H9 (cell line): ENCODE measurements around the gene SASS6. TPM values are rescaled to one million over a fixed set of nuclear protein-coding genes. Genes with fewer than 3 reads are reported as not detected.

Experiments
- DNase-seq: peaks from one replicate; pipeline ENCODE4 v3.0.0-alpha.2; 2017
- H2AFZ ChIP-seq: one replicate; pipeline ENCODE4 v1.6.1; 2013; ENCODE audit warnings: mild to moderate bottlenecking, low read length, control low read depth, moderate library complexity
- H2AK5ac ChIP-seq: 2 replicates; pipeline ENCODE4 v1.6.1; 2013; ENCODE audit warnings: low read length, control low read depth, mixed read lengths; ENCODE audit not compliant: insufficient read length
- H2BK120ac ChIP-seq: one replicate; pipeline ENCODE4 v1.6.1; 2013; ENCODE audit warnings: low read depth, mild to moderate bottlenecking, low read length, control low read depth, inconsistent platforms; ENCODE audit not compliant: poor library complexity, severe bottlenecking
- H2BK12ac ChIP-seq: 2 replicates; pipeline ENCODE4 v1.6.1; 2013; ENCODE audit warnings: low read length, control low read depth, mixed read lengths, low read depth; ENCODE audit not compliant: insufficient read length
- H2BK15ac ChIP-seq: 2 replicates; pipeline ENCODE4 v1.6.1; 2013; ENCODE audit warnings: low read depth, low read length, control low read depth
- H2BK20ac ChIP-seq: one replicate; pipeline ENCODE4 v1.6.1; 2013; ENCODE audit warnings: low read depth, mild to moderate bottlenecking, low read length, control low read depth, inconsistent platforms; ENCODE audit not compliant: poor library complexity, severe bottlenecking
- H2BK5ac ChIP-seq: 2 replicates; pipeline ENCODE4 v1.6.1; 2013; ENCODE audit warnings: low read length, control low read depth, mixed read lengths; ENCODE audit not compliant: insufficient read length
- H3K14ac ChIP-seq: 2 replicates; pipeline ENCODE4 v1.6.1; 2013; ENCODE audit warnings: low read length, control low read depth; ENCODE audit not compliant: insufficient read depth
- H3K18ac ChIP-seq: 2 replicates; pipeline ENCODE4 v1.6.1; 2013; ENCODE audit warnings: low read depth, mild to moderate bottlenecking, mixed read lengths, low read length, control low read depth; ENCODE audit not compliant: insufficient read length
- H3K23ac ChIP-seq: 2 replicates; pipeline ENCODE4 v1.6.1; 2013; ENCODE audit warnings: low read length, control low read depth, mixed read lengths, low read depth; ENCODE audit not compliant: insufficient read length
- H3K23me2 ChIP-seq: 2 replicates; pipeline ENCODE4 v1.6.1; 2013; ENCODE audit warnings: low read depth, mild to moderate bottlenecking, mixed read lengths, low read length, control low read depth; ENCODE audit not compliant: insufficient read length, poor library complexity, severe bottlenecking
- H3K27ac ChIP-seq: 2 replicates; pipeline ENCODE4 v1.5.1; 2013; ENCODE audit warnings: low read length, control low read depth, mixed read lengths, low read depth; ENCODE audit not compliant: insufficient read length
- H3K27me3 ChIP-seq: 2 replicates; pipeline ENCODE4 v1.6.1; 2013; ENCODE audit warnings: low read length, control low read depth, inconsistent platforms; ENCODE audit not compliant: insufficient read depth
- H3K4ac ChIP-seq: 2 replicates; pipeline ENCODE4 v1.6.1; 2013; ENCODE audit warnings: low read depth, mild to moderate bottlenecking, control low read depth, inconsistent platforms, low read length, moderate library complexity
- H3K4me1 ChIP-seq: 2 replicates; pipeline ENCODE4 v1.6.1; 2013; ENCODE audit warnings: low read length, control low read depth, inconsistent platforms; ENCODE audit not compliant: insufficient read depth
- H3K4me2 ChIP-seq: 2 replicates; pipeline ENCODE4 v1.6.1; 2013; ENCODE audit warnings: low read length, control low read depth, mixed read lengths; ENCODE audit not compliant: insufficient read length, insufficient read depth
- H3K56ac ChIP-seq: 2 replicates; pipeline ENCODE4 v1.6.1; 2013; ENCODE audit warnings: low read depth, mild to moderate bottlenecking, mixed read lengths, low read length, control low read depth; ENCODE audit not compliant: insufficient read length
- H3K79me1 ChIP-seq: 2 replicates; pipeline ENCODE4 v1.6.1; 2013; ENCODE audit warnings: low read depth, mild to moderate bottlenecking, moderate library complexity, low read length, control low read depth, inconsistent platforms; ENCODE audit not compliant: insufficient read depth, poor library complexity, severe bottlenecking
- H3K79me2 ChIP-seq: 2 replicates; pipeline ENCODE4 v1.6.1; 2013; ENCODE audit warnings: low read length, control low read depth, inconsistent platforms; ENCODE audit not compliant: insufficient read depth
- H3K9ac ChIP-seq: 2 replicates; pipeline ENCODE4 v1.6.1; 2013; ENCODE audit warnings: low read length, control low read depth, mixed read lengths; ENCODE audit not compliant: insufficient read length; ENCODE audit errors: extremely low read depth
- H3K9me3 ChIP-seq: one replicate; pipeline ENCODE4 v1.6.1; 2013; ENCODE audit warnings: low read depth, low read length, inconsistent platforms; ENCODE audit not compliant: control insufficient read depth
- H3T11ph ChIP-seq: one replicate; pipeline ENCODE4 v1.6.1; 2013; ENCODE audit warnings: mild to moderate bottlenecking, low read length, control low read depth, inconsistent platforms
- H4K20me1 ChIP-seq: one replicate; pipeline ENCODE4 v1.6.1; 2013; ENCODE audit not compliant: control insufficient read depth, insufficient read length, insufficient read depth
- H4K5ac ChIP-seq: 2 replicates; pipeline ENCODE4 v1.6.1; 2013; ENCODE audit warnings: low read depth, mild to moderate bottlenecking, mixed read lengths, low read length, control low read depth; ENCODE audit not compliant: insufficient read length
- H4K8ac ChIP-seq: replicated peaks from 2 replicates; pipeline ENCODE4 v1.6.1; 2013; ENCODE audit warnings: low read length, control low read depth, mixed read lengths, low read depth; ENCODE audit not compliant: insufficient read length
- H4K91ac ChIP-seq: 2 replicates; pipeline ENCODE4 v1.6.1; 2013; ENCODE audit warnings: low read depth, mild to moderate bottlenecking, moderate library complexity, mixed read lengths, low read length, control low read depth; ENCODE audit not compliant: insufficient read length
- H3K27ac Mint-ChIP-seq, 3 experiments: 2 replicates in 2 of 3; 3 replicates in 1 of 3; pipeline ENCODE4 v1.8.0; 2020 to 2021; ENCODE audit warnings: mixed read lengths in 3 of 3, mild to moderate bottlenecking in 1 of 3, moderate library complexity in 1 of 3
- H3K27me3 Mint-ChIP-seq: 2 replicates; pipeline ENCODE4 v1.8.0; 2021; ENCODE audit warnings: low read depth, mild to moderate bottlenecking, moderate library complexity, mixed read lengths
- H3K36me3 Mint-ChIP-seq, 3 experiments: 2 replicates in 2 of 3; 3 replicates in 1 of 3; pipeline ENCODE4 v1.8.0; 2020 to 2021; ENCODE audit warnings: low read depth in 3 of 3, mixed read lengths in 3 of 3; ENCODE audit not compliant: insufficient read depth in 1 of 3
- H3K4me1 Mint-ChIP-seq, 2 experiments: 2 replicates each; pipeline ENCODE4 v1.8.0; 2020; ENCODE audit warnings: mixed read lengths in 2 of 2
- H3K4me3 Mint-ChIP-seq, 2 experiments: 2 replicates in 1 of 2; 3 replicates in 1 of 2; pipeline ENCODE4 v1.8.0; 2020 to 2021; ENCODE audit warnings: mild to moderate bottlenecking in 2 of 2, mixed read lengths in 2 of 2, moderate library complexity in 1 of 2
- H3K9me3 Mint-ChIP-seq, 2 experiments: 2 replicates in 1 of 2; 3 replicates in 1 of 2; pipeline ENCODE4 v1.8.0; 2020; ENCODE audit warnings: mild to moderate bottlenecking in 2 of 2, mixed read lengths in 2 of 2, moderate library complexity in 1 of 2
- CTCF ChIP-seq: fragments of 200-600 bp; sonication (generic); conservative IDR thresholded peaks from 3 replicates; pipeline ENCODE4 v1.8.0; 2021; ENCODE audit warnings: antibody characterized with exemption, mild to moderate bottlenecking
- WGBS: extraction: QIAGEN DNeasy Blood & Tissue Kit; methylation state at CpG from one replicate; pipeline ENCODE4 v1.1.7; 2013; ENCODE audit warnings: missing lambda C conversion rate, low lambda C conversion rate, mixed read lengths; ENCODE audit not compliant: insufficient read length; ENCODE audit errors: extremely low coverage; 5-methylcytosine and 5-hydroxymethylcytosine counted together
- total RNA-seq: library from RNA; stranded (reverse); gene quantifications from 2 replicates; pipeline ENCODE4 v1.2.1, GENCODE V29; 2021

SASS6 gene
- total RNA-seq, 1 experiment from 2014 or later, result 15.2 TPM

GRCh38 chr1:100087396-100087795 is 45.3 kb downstream of the SASS6 start:
- Histone ChIP-seq H3K9me3 (no peaks in the 10 kb centered on the region), H2BK120ac (no peak overlapping the region), H2BK20ac (no peak overlapping the region), H3K79me2 (no peaks in the 10 kb centered on the region), H2AK5ac (no peak overlapping the region), H3K79me1 (no peaks in the 10 kb centered on the region), H3K56ac (no peak overlapping the region), H2BK15ac (no peak overlapping the region), H2BK12ac (no peak overlapping the region), H3K4ac (no peak overlapping the region), H3K4me1 (no peaks in the 10 kb centered on the region), H4K8ac (no peak overlapping the region), H4K5ac (no peak overlapping the region), H3T11ph (no peak overlapping the region), H3K23me2 (no peaks in the 10 kb centered on the region), H2AFZ (no peak overlapping the region), H4K91ac (no peak overlapping the region), H3K18ac (no peak overlapping the region), H3K27me3 (no peaks in the 10 kb centered on the region), H3K4me2 (no peak overlapping the region), H2BK5ac (no peak overlapping the region), H3K14ac (no peak overlapping the region), H3K23ac (no peak overlapping the region), H3K9ac (no peak overlapping the region), H3K27ac (no peak overlapping the region), H4K20me1 (no peaks in the 10 kb centered on the region)
- Mint-ChIP-seq H3K4me3 (no peak overlapping the region), H3K9me3 (no peaks in the 10 kb centered on the region), H3K27me3 (no peaks in the 10 kb centered on the region), H3K4me1 (no peaks in the 10 kb centered on the region), H3K36me3 (peaks cover 0 to 33% (median 29%) of the 10 kb centered on the region in 3 experiments; a peak in 5 of 7 replicates), H3K27ac (no peak overlapping the region)
- DNase-seq, result no peak
- WGBS, result no CpG with 5 or more reads among the region's 1 CpG
- TF ChIP-seq CTCF, result no peak
